Pancreas (tissue), 10 donors: ENCODE measurements around the gene DNM2. TPM values are rescaled to one million over a fixed set of nuclear protein-coding genes. Genes with fewer than 3 reads are reported as not detected.

ENCODE experiments used
- ATAC-seq, 4 donors: fragments of 200-7000 bp; cut with Tn5 transposase; one replicate each; pipeline versions ENCODE4 v1.8.0 to v1.9.1; 2020; ENCODE audit warnings: mild to moderate bottlenecking in 4 of 4, moderate library complexity in 4 of 4
- DNase-seq, 6 donors: peaks; one replicate each; pipeline ENCODE4 v3.0.0-alpha.2; 2020
- FAIRE-seq: peaks from 2 replicates; lab custom pipeline; 2012; peaks lifted over from hg19 to GRCh38; lab: Jason Lieb, UNC
- H3K27ac ChIP-seq, 4 donors: fragments of 200-600 bp; sonication (generic); 1 replicate in 3 of 4; 2 replicates in 1 of 4; pipeline versions ENCODE4 v1.5.0 to v1.8.0; 2020
- H3K27me3 ChIP-seq, 4 donors: fragments of 200-600 bp; one replicate each; pipeline ENCODE4 v1.8.0; 2021
- H3K36me3 ChIP-seq, 3 donors: fragments of 200-600 bp; sonication (generic) in 1 of 3; one replicate each; pipeline versions ENCODE4 v1.5.0 to v1.8.0; 2020 to 2021
- H3K4me1 ChIP-seq, 3 donors: fragments of 200-600 bp; one replicate each; pipeline ENCODE4 v1.8.0; 2021
- H3K4me3 ChIP-seq, 4 donors: fragments of 200-600 bp; sonication (generic) in 2 of 4; one replicate each; pipeline versions ENCODE4 v1.5.0 to v1.8.0; 2020 to 2021
- H3K9me3 ChIP-seq, 4 donors: fragments of 200-600 bp; one replicate each; pipeline ENCODE4 v1.8.0; 2021
- CTCF ChIP-seq, 4 donors: fragments of 200-600 bp; sonication (generic) in 3 of 4; IDR thresholded peaks; one replicate each; pipeline versions ENCODE4 v1.5.0 to v1.8.0; 2021; ENCODE audit warnings: antibody characterized with exemption in 4 of 4
- WGBS, 2 donors: extraction: QIAGEN DNeasy Blood & Tissue Kit; methylation state at CpG; one replicate each; pipeline ENCODE4 v1.1.7; 2013; 5-methylcytosine and 5-hydroxymethylcytosine counted together
- intact Hi-C, 3 donors: fragments of 100-400 bp; cut with DNase I; formaldehyde crosslinking; loops; one replicate each; pipeline versions ENCODE4 v1.11.1 to v1.14.2; 2022
- polyA plus RNA-seq, 2 donors: library from polyadenylated mRNA; stranded (reverse); fragments of 200-250 nt; gene quantifications; one replicate each; pipeline ENCODE4 v1.2.3, GENCODE V29; 2013
- total RNA-seq, 6 donors: library from RNA; stranded (reverse); fragmentation: NEBNext Ultra II Directional in 4 of 6; extraction: Animal tissue kit (Norgen Biotek cat#: 25700) in 4 of 6; gene quantifications; one replicate each; pipeline versions ENCODE4 v1.2.1 to v1.2.4, GENCODE V29; 2021 to 2023
- donor health status: healthy with polysubstance abuse.
- donor health status: DM: no; HTN: no; CAD: no; lungs with moderate emphysema.
- donor health status: DM: no; HTN: no; CAD: no.
- donor health status: control.
- donor health status: control.
- donor health status: Bipolar disorder and iron deficiency.
- donor health status: DM: yes; HTN: yes; CAD: no.
- donor health status: DM: no; HTN: no; CAD: no.
- donor health status: DM: no; HTN: no; CAD: no.
- donor health status: DM: yes; HTN: yes; CAD: no.

Gene DNM2
- total and polyA plus RNA-seq, 8 donors: 52.5 to 115 (median 88.6) TPM

- TF ChIP-seq CTCF (IDR thresholded peaks at IDR 0.05): no peak
- Histone ChIP-seq H3K9me3 (no peaks in the 10 kb centered on the region), H3K4me1 (peaks cover 0 to 15% (median 8%) of the 10 kb centered on the region in 3 donors), H3K4me3 (no peak overlapping the region), H3K36me3 (no peaks in the 10 kb centered on the region), H3K27ac (no peak overlapping the region), H3K27me3 (no peaks in the 10 kb centered on the region)
- ATAC-seq (no peak), FAIRE-seq (no peak), DNase-seq (no peak)
- WGBS, 2 donors: 92 to 93% methylated on average over 3 of the region's 3 CpGs
- intact Hi-C loops: no loop called here
These were observed 5.7 kb downstream of the DNM2 start for GRCh38 chr19:10723591-10723990.

GRCh38 chr19:10724573-10725071, 6.7 kb downstream of the DNM2 start:
- Histone ChIP-seq H3K36me3 (no peaks in the 10 kb centered on the region), H3K4me1 (peaks cover 0 to 10% (median 8%) of the 10 kb centered on the region in 3 donors), H3K9me3 (no peaks in the 10 kb centered on the region), H3K27ac (no peak overlapping the region), H3K27me3 (no peaks in the 10 kb centered on the region), H3K4me3 (no peak overlapping the region)
- DNase-seq (no peak), FAIRE-seq (no peak), ATAC-seq (no peak)
- no peak for TF ChIP-seq CTCF (IDR thresholded peaks at IDR 0.05)
- WGBS, 2 donors: 82 to 84% methylated on average over 12 of the region's 12 CpGs
- intact Hi-C loops: no loop called here

DNA sequence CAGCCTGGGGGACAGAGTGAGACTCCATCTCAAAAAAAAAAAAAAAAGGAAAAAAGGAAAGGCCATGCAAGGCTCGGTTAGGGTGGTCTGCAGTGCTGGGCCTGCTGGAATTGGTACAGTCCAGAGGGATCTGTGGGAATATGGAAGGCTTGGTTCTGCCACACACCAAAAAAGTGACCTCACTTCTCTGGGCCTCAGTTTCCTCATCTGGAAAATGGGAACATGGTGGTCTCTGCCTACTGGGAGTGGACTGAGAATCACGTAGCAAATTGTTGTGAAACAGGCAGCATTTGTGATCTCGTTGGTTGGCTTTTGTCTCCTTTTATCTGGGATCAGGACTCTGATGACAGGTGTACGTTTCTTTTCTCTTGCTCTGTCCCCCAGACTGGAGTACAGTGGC, 7.5 kb downstream of the DNM2 start:
- Histone ChIP-seq H3K27ac (no peak overlapping the region), H3K4me1 (peaks cover 0 to 2% (median 1%) of the 10 kb centered on the region in 3 donors), H3K27me3 (no peaks in the 10 kb centered on the region), H3K9me3 (no peaks in the 10 kb centered on the region), H3K36me3 (no peaks in the 10 kb centered on the region), H3K4me3 (no peak overlapping the region)
- no peak for TF ChIP-seq CTCF (IDR thresholded peaks at IDR 0.05)
- intact Hi-C loops: no loop called here
- FAIRE-seq (no peak), ATAC-seq (no peak), DNase-seq (no peak)
- WGBS, 2 donors: 70 to 75% methylated on average over 4 of the region's 4 CpGs

GRCh38 chr19:10726268-10726667, 8.4 kb downstream of the DNM2 start:
- H3K27me3 ChIP-seq: no peaks in the 10 kb centered on the region
- TF ChIP-seq CTCF (IDR thresholded peaks at IDR 0.05): no peak
- intact Hi-C loops: no loop called here
- no peaks in the 10 kb centered on the region for H3K36me3 ChIP-seq
- no peaks in the 10 kb centered on the region for H3K9me3 ChIP-seq
- no peaks in the 10 kb centered on the region for H3K4me1 ChIP-seq
- 89% methylated on average over 10 of the region's 10 CpGs for WGBS, 2 donors
- no peak overlapping the region for H3K4me3 ChIP-seq
- FAIRE-seq (no peak), ATAC-seq (no peak), DNase-seq (no peak)
- no peak overlapping the region for H3K27ac ChIP-seq

- no peaks in the 10 kb centered on the region for H3K36me3 ChIP-seq
- no peaks in the 10 kb centered on the region for H3K27me3 ChIP-seq
- no peak for TF ChIP-seq CTCF (IDR thresholded peaks at IDR 0.05)
- FAIRE-seq (no peak), DNase-seq (no peak), ATAC-seq (no peak)
- WGBS, 2 donors: 83 to 84% methylated on average over 14 of the region's 14 CpGs
- no peak overlapping the region for H3K27ac ChIP-seq
- no peaks in the 10 kb centered on the region for H3K9me3 ChIP-seq
- intact Hi-C loops: no loop called here
- no peaks in the 10 kb centered on the region for H3K4me1 ChIP-seq
- no peak overlapping the region for H3K4me3 ChIP-seq
These were observed 9.9 kb downstream of the DNM2 start for GRCh38 chr19:10727685-10728201.
